ENCODE results near the gene RNGTT. TPM values are rescaled to one million over a fixed set of nuclear protein-coding genes. Genes with fewer than 3 reads are reported as not detected.

The RNGTT gene
- total and polyA plus RNA-seq, 8 donors: 1.7 to 6.1 (median 2.9) TPM

GRCh38 chr6:88619951-88620350 lies 343.5 kb downstream of the RNGTT start:
- TF ChIP-seq, protein P1, sequence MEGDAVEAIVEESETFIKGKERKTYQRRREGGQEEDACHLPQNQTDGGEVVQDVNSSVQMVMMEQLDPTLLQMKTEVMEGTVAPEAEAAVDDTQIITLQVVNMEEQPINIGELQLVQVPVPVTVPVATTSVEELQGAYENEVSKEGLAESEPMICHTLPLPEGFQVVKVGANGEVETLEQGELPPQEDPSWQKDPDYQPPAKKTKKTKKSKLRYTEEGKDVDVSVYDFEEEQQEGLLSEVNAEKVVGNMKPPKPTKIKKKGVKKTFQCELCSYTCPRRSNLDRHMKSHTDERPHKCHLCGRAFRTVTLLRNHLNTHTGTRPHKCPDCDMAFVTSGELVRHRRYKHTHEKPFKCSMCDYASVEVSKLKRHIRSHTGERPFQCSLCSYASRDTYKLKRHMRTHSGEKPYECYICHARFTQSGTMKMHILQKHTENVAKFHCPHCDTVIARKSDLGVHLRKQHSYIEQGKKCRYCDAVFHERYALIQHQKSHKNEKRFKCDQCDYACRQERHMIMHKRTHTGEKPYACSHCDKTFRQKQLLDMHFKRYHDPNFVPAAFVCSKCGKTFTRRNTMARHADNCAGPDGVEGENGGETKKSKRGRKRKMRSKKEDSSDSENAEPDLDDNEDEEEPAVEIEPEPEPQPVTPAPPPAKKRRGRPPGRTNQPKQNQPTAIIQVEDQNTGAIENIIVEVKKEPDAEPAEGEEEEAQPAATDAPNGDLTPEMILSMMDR (IDR thresholded peaks at IDR 0.05): no peak
- no peaks in the 10 kb centered on the region for H3K27me3 ChIP-seq
- ATAC-seq (no peak), DNase-seq (no peak), FAIRE-seq (no peak)
- no peaks in the 10 kb centered on the region for H3K36me3 ChIP-seq
- H3K9me3 ChIP-seq: no peaks in the 10 kb centered on the region
- no peaks in the 10 kb centered on the region for H3K4me1 ChIP-seq
- H3K27ac ChIP-seq: no peak overlapping the region
- H3K4me3 ChIP-seq: no peak overlapping the region
- WGBS, 2 donors: 89 to 90% methylated on average over 7 of the region's 7 CpGs
- intact Hi-C loops (cut with DNase I): no loop called here

DNA sequence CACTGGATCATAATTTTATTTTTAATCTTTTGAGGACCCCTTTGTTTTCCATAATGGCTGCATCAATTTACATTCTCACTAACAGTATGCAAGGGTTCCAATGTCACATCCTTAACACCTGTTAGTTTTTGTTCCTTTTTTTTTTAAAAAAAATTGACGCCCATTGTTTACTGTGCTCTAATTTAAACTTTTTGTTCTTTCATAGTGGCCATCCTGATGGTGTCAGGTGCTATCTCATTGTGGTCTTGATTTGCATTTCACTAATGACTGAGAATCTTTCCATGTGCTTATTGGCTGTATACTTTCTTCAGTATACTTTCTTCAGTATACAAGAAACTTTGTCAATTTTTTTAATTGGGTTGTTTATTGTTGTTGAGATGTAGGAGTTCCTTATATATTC lies 347.0 kb downstream of the RNGTT start:
- no peak overlapping the region for H3K27ac ChIP-seq
- no peak for DNase-seq
- H3K4me3 ChIP-seq: no peak overlapping the region
- intact Hi-C loops (cut with DNase I): no loop called here
- H3K27me3 ChIP-seq: no peaks in the 10 kb centered on the region
- H3K36me3 ChIP-seq: peaks cover 0 to 4% (median 3%) of the 10 kb centered on the region in 3 donors
- no peaks in the 10 kb centered on the region for H3K9me3 ChIP-seq
- TF ChIP-seq, protein P1 (IDR thresholded peaks at IDR 0.05): no peak
- H3K4me1 ChIP-seq: no peaks in the 10 kb centered on the region
- ATAC-seq: no peak
- FAIRE-seq: no peak
- WGBS, 2 donors: 92% methylated on average over 1 of the region's 1 CpG

- no peaks in the 10 kb centered on the region for H3K27me3 ChIP-seq
- ATAC-seq: no peak
- H3K4me3 ChIP-seq: no peak overlapping the region
- no peaks in the 10 kb centered on the region for H3K9me3 ChIP-seq
- no peak for DNase-seq
- WGBS, 2 donors: 94 to 97% methylated on average over 3 of the region's 3 CpGs
- intact Hi-C loops (cut with DNase I): no loop called here
- peaks cover 0 to 4% (median 3%) of the 10 kb centered on the region in 3 donors for H3K36me3 ChIP-seq
- no peaks in the 10 kb centered on the region for H3K4me1 ChIP-seq
- no peak for FAIRE-seq
- TF ChIP-seq, protein P1 (IDR thresholded peaks at IDR 0.05): no peak
- no peak overlapping the region for H3K27ac ChIP-seq
These were observed 349.0 kb downstream of the RNGTT start for GRCh38 chr6:88614316-88614877.

- Histone ChIP-seq H3K4me1 (no peaks in the 10 kb centered on the region), H3K9me3 (no peaks in the 10 kb centered on the region), H3K4me3 (no peak overlapping the region), H3K36me3 (peaks cover 0 to 4% (median 3%) of the 10 kb centered on the region in 3 donors), H3K27me3 (no peaks in the 10 kb centered on the region), H3K27ac (no peak overlapping the region)
- WGBS, 2 donors: 82 to 86% methylated on average over 5 of the region's 5 CpGs
- ATAC-seq (no peak), FAIRE-seq (no peak), DNase-seq (no peak)
- TF ChIP-seq, protein P1 (IDR thresholded peaks at IDR 0.05): no peak
- intact Hi-C loops (cut with DNase I): no loop called here
These were observed 350.8 kb downstream of the RNGTT start for GRCh38 chr6:88612631-88613030.

GRCh38 chr6:88611721-88612120 lies 351.7 kb downstream of the RNGTT start:
- intact Hi-C loops (cut with DNase I): no loop called here
- no peaks in the 10 kb centered on the region for H3K27me3 ChIP-seq
- no peaks in the 10 kb centered on the region for H3K9me3 ChIP-seq
- WGBS, 2 donors: 68 to 71% methylated on average over 4 of the region's 4 CpGs
- FAIRE-seq (no peak), DNase-seq (no peak), ATAC-seq (no peak)
- TF ChIP-seq, protein P1 (IDR thresholded peaks at IDR 0.05): no peak
- H3K27ac ChIP-seq: no peak overlapping the region
- H3K36me3 ChIP-seq: peaks cover 0 to 4% (median 3%) of the 10 kb centered on the region in 3 donors
- no peaks in the 10 kb centered on the region for H3K4me1 ChIP-seq
- H3K4me3 ChIP-seq: no peak overlapping the region

Data from pancreas (tissue), 10 donors.